ENCODE measurements around the gene CFAP157.
"Not testable (repeated sequence)": the region's sequence is repeated elsewhere in the genome, so short reads cannot be mapped to it uniquely, and the experiment has no call there.

CFAP157 gene

GRCh38 chr9:127739614-127740330, 33.0 kb downstream of the CFAP157 start:
- DNase-seq: no peak

- DNase-seq: no peak
Measured at GRCh38 chr9:127741831-127742434, 35.1 kb downstream of the CFAP157 start.

- no peak for DNase-seq
Measured at GRCh38 chr9:127742435-127743088, 35.8 kb downstream of the CFAP157 start.

DNA sequence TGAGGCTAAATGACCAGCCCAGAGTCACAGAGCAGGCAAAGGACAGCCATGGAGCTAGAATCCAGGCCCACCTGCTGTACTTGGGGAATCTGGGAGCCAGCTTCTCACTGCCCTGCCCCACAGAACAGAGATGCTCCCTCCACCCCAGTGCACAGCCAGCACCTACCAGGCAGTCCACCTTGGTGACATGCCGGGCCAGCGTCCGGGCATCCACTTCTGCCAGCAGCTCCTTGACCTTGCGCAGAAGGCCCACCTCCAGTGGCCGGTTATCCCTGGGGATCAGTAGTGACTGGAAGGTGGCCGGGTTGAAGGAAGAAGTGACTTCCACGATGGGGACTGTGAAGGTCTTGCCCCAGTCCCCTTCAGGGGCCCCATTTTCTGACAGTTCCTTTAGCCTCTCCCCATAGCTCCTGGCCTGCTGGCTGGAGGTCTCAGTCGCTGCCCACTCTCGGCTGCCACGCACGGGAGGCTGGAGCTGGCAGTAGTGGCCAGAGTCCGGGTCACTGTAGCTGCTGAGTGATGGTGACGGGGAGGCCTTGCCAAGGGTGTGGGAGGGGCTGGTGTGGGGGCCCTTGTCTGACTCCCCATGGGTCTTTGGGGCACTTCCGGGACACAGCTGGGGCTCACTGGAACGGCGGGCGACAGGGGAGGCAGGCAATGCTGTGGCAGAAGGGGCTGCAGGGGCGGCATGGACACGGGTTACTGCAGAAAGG, 37.8 kb downstream of the CFAP157 start:
- no peak for DNase-seq

GRCh38 chr9:127746959-127747569, 40.3 kb downstream of the CFAP157 start:
- peak in 5 of 6 experiments; percentile 12 to 61 (median 19) for DNase-seq

DNA sequence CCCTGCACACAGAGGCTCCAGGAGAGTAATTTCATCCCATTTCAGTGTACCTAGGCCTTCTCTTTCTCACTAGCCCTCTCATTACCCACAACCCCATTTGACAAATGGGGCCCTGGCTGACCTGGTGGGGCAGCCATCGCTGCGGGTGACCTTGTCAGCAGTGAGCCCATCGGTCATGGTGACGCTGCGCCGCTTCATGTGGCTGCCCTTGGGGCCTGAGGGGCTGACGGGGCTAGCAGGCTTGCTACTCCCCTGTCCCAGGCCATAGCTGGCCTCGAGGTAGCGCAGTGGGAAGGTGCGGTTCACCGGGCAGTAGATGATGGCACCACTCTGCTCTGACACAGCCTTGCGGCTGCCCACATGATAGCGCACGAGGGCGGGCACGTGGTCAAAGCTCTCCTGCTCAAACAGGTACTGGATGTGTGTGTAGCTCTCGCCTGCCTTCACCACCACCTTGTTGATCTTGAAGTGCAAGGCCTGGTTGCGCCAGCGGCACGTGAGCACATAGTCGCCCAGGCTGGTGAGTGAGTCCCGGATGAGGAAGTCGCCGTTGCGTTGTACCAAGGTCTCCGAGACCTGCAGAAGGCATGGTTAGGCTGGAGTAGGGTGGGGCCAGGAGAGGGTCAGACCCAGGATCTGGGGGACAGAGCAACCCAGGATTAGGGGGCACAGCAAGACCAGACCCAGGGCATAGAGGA, 42.5 kb downstream of the CFAP157 start:
- no peak for DNase-seq

- no peak for DNase-seq
Measured at GRCh38 chr9:127751269-127752054, 44.7 kb downstream of the CFAP157 start.

DNA sequence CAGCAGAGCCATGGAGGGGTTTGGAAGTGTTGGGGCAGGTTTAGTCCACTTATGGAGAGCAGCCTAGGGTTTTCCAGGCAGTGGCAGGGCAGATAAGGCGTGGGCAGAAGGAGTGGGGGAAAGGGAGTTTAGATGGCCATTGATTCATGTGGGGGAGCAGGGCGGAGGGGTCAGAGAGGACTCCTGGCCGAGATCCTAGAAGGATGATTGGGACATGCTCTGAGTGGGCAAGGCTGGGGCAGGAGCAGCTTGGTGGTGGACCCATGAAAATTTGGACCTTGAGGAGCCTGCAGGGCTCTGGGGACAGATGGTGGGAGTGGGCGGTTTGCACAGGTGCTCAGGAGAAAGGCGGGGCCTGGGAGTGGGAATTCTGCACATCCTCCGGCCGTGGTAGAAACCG, 46.4 kb downstream of the CFAP157 start:
- DNase-seq: no peak

DNA sequence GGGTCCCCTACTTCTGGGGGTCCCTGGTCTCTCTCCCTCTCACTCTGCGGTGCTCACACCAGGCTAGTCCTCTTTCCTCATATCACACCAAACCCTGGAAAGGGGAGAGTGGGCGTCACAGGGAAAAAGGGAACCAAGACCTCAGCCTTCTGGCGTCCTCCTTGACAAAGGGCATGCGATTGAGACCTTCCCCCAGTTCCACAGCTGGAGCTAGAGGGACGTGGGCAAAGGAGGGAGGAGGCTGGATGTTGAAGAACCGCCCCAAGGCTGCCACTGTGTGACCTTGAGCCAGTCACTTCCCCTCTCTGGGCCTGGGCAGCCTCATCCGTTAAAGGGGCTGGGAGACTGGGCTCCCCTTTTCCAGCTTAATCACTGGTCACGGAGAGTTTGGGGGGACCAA, 46.8 kb downstream of the CFAP157 start:
- no peak for DNase-seq

GRCh38 chr9:127754099-127755060, 47.6 kb downstream of the CFAP157 start:
- no peak for DNase-seq

DNA sequence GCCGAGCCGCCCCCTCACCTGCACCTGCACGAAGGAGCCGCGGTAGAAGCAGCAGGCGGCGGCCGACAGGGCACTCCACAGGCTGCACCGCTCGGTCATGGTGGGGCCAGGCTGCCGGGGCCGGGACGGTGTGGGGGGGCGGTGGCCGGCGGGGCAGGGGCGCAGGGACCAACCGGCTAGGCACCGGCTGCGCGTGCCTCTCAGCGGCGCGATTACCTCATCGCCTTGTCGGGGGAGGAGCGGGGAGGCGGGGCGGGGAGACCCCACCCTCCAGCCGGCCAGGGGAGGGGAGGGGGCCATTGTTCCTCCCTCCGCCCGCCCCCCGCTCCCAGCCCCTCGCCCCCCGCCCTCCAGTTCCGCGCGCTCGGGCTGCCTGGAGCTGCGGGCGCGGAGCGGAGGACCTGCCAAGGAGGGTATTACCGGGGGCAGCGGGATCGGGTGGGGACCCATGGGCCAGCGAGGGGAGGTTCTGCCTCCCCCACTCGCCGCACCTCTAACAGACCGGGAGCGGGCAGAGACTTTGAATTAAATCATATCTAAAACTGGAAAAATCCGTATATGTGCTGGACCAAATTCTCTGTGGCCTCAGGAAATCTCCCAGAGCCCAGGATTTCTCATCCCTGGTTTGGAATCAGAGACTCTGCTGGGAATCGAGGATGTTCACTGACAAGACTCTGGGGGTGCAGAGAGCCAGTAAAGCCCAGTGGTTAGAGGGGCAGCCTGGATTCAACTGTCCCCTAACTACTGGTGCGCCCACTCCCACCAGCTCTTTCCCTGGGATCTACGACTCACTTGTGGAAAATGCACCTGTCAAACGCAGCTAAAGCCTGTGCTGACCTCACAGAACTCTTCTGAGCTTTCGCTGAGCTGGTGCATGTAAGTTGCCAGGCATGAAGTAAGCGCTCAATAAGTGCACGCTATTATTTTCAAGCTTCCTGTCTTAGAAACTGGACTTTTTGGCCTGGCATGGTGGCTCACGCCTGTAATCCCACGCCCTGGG, 48.6 kb downstream of the CFAP157 start:
- no peak for DNase-seq

GRCh38 chr9:127756233-127756632, 49.4 kb downstream of the CFAP157 start:
- DNase-seq: no peak

DNA sequence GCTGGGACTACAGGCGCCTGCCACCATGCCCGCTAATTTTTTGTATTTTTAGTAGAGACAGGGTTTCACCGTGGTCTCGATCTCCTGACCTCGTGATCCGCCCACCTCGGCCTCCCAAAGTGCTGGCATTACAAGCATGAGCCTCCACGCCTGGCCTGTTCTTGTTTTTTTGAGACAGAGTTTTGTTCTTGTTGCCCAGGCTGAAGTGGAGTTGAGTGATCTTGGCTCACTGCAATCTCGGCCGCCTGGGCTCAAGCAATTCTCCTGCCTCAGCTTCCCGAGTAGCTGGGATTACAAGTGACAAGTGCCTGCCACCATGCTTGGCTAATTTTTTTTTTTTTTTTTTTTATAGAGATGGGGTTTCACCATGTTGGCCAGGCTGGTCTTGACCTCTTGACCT, 50.0 kb downstream of the CFAP157 start:
- DNase-seq: not testable (repeated sequence)

DNA sequence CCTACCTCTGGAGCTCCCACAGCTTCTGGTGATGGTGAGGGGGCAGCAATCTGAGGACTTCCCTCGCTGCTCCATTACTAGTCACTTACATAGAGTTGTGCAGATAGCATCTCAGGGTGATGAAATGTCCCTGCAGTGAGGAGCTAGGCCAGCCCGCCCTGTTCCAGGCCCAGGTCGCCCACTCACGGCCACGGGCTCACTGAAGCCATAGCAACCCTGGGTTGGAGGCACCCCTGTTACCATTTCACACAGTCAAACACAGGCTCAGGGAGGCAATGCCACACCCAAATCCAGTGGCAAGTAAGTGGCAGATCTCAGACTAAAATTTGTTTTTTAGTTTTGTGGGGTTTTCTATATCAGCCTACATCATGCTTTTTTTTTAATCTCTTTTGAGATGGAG, 52.1 kb downstream of the CFAP157 start:
- no peak for DNase-seq

DNA sequence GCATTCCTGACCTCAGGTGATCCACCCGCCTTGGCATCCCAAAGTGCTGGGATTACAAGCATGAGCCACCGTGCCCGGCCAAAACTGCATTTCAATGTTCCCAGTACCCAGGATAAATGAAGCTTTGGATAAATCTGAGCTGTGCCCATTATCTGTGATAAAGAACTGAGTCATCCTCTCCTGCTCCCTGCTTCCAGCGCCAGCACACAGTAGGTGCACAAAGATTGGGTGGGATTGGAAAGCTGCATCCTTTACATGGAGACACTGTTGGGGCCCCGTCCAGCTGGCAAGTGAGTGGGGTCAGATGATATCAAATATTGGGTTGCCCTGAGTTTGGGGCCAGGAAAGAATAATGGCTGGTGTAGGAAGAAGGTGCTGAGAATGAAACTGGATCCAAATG, 54.3 kb downstream of the CFAP157 start:
- DNase-seq: no peak

GRCh38 chr9:127761491-127761956, 54.7 kb downstream of the CFAP157 start:
- DNase-seq: no peak

DNA sequence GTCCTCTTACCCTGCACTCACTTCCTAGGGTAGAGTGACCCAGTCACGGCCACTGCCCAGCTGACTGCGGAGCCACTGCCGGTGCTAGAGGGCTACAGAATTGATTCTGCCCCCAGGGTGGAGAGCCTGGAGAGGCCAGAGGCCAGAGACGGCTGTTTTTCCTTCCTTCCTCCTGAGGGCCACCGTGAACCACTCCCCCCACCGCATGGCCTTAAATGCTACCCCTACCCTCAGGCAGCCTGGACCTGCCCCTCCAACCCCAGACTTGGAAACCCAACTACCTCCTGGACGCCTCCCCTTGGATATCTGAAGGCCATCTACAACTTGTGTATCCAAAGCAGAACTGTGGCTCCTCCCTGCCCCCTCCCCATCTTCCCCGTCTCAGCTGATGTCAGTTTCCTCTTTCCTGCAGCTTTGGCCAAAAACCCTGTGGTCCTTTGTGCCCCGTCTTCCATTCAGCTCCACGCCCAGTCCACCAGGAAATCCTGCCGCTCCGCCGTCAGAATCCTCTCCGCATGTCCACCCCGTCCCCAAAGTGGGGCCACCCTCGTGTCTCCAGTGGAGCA, 55.4 kb downstream of the CFAP157 start:
- DNase-seq: no peak

- DNase-seq: no peak
Measured at GRCh38 chr9:127763918-127764384, 57.2 kb downstream of the CFAP157 start.

Measured in stimulated activated naive CD4-positive, alpha-beta T cell (primary cell).